Mononuclear cell (primary cell): Measurements from ENCODE around the gene ZNF423. TPM values are rescaled to one million over a fixed set of nuclear protein-coding genes. Genes with fewer than 3 reads are reported as not detected.

Experiments used
- H3K27me3 ChIP-seq: 2 replicates; pipeline ENCODE4 v1.6.0; 2011; ENCODE audit warnings: low read length, control low read depth; ENCODE audit not compliant: insufficient read depth
- H3K4me1 ChIP-seq: 2 replicates; pipeline ENCODE4 v1.5.1; 2011; ENCODE audit warnings: mild to moderate bottlenecking, low read length, control low read depth; ENCODE audit not compliant: insufficient read depth
- H3K4me3 ChIP-seq: 2 replicates; pipeline ENCODE4 v1.5.1; 2011; ENCODE audit warnings: mild to moderate bottlenecking, low read length, moderate library complexity
- H3K9me3 ChIP-seq: 2 replicates; pipeline ENCODE4 v1.5.1; 2011; ENCODE audit warnings: low read depth, mild to moderate bottlenecking, control low read depth, low read length
- total RNA-seq: library from RNA; depleted of rRNA; stranded (reverse); fragments of >200 nt; gene quantifications from one replicate; pipeline ENCODE4 v1.2.3, GENCODE V29; 2012

Gene ZNF423
- total RNA-seq, 1 donor = under 0.01 TPM

- H3K4me3 ChIP-seq = no peak overlapping the region
- no peaks in the 10 kb centered on the region for H3K27me3 ChIP-seq
- H3K9me3 ChIP-seq = no peaks in the 10 kb centered on the region
- H3K4me1 ChIP-seq = no peaks in the 10 kb centered on the region
These were observed 77.5 kb downstream of the ZNF423 start for GRCh38 chr16:49778202-49778930.

GRCh38 chr16:49776734-49777133 is 79.2 kb downstream of the ZNF423 start:
- Histone ChIP-seq H3K9me3 (no peaks in the 10 kb centered on the region), H3K27me3 (no peaks in the 10 kb centered on the region), H3K4me3 (no peak overlapping the region), H3K4me1 (no peaks in the 10 kb centered on the region)

- Histone ChIP-seq H3K4me3 (no peak overlapping the region), H3K27me3 (no peaks in the 10 kb centered on the region), H3K9me3 (no peaks in the 10 kb centered on the region), H3K4me1 (no peaks in the 10 kb centered on the region)
These were observed 79.8 kb downstream of the ZNF423 start for GRCh38 chr16:49776085-49776595.

- H3K4me3 ChIP-seq = no peak overlapping the region
- no peaks in the 10 kb centered on the region for H3K9me3 ChIP-seq
- no peaks in the 10 kb centered on the region for H3K27me3 ChIP-seq
- no peaks in the 10 kb centered on the region for H3K4me1 ChIP-seq
These were observed 80.3 kb downstream of the ZNF423 start for GRCh38 chr16:49775581-49775980.

DNA sequence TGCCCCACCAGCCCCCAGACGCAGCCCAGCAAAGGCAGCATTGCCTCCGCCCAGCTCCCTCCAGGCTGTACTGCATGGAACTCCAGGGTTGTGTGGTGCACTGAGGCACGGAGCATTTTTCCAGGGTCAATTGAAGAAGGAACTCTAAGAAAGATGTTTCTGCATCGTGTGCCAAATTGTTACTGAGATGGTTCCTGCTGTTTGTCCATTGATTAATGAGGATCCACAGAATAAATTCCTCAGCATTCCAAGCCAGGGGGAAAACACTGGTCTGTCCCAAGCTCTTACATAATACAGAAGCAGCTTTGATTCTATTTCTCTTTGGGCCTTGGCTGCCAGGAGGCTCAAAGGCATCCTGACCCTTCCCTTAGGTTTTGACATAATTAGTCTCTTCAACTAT is 80.9 kb downstream of the ZNF423 start:
- H3K4me3 ChIP-seq = no peak overlapping the region
- H3K4me1 ChIP-seq = no peaks in the 10 kb centered on the region
- no peaks in the 10 kb centered on the region for H3K27me3 ChIP-seq
- no peaks in the 10 kb centered on the region for H3K9me3 ChIP-seq

- Histone ChIP-seq H3K27me3 (no peaks in the 10 kb centered on the region), H3K4me3 (no peak overlapping the region), H3K9me3 (no peaks in the 10 kb centered on the region), H3K4me1 (no peaks in the 10 kb centered on the region)
These were observed 82.1 kb downstream of the ZNF423 start for GRCh38 chr16:49773534-49774475.

GRCh38 chr16:49767998-49768397 is 87.9 kb downstream of the ZNF423 start:
- H3K9me3 ChIP-seq = no peaks in the 10 kb centered on the region
- H3K4me3 ChIP-seq = no peak overlapping the region
- H3K27me3 ChIP-seq = no peaks in the 10 kb centered on the region
- no peaks in the 10 kb centered on the region for H3K4me1 ChIP-seq

DNA sequence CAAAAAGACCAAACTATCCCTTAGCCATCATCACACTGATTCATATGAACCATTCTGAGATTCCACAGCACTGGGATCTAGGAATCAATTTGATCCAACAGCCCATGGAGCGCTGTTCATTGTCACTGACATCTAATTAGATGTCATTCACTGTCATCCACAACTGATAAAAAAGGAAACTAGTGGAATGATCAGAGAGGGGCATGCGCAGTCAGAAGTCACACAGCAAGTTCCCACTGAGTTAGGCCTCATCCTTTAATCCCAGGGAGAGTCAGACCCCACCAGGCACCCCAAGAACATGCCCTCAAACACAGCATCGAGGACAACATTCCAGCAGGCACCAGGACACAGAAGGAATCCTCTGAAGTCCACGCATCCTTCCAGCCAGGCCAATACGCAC is 88.5 kb downstream of the ZNF423 start:
- H3K27me3 ChIP-seq = no peaks in the 10 kb centered on the region
- H3K9me3 ChIP-seq = no peaks in the 10 kb centered on the region
- H3K4me3 ChIP-seq = no peak overlapping the region

DNA sequence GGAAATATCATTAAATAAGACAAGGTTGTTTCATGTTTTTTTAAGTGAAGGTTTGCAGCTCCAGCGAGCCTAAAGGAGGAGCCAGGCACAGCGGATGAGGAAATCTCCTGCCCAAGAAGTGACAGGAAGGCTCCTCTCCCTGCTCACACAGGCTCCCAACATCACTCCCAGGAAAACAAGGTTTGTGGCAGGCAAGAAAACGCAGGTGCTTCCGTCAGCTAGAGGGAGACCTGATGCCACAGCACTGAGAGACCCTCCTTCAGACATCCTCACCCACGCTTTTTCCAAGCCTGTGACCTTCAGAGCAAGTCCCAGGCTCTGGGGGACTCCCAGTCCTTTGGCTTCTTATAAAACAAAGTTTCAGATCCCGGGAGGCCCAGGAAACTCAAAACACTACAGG is 89.7 kb downstream of the ZNF423 start:
- Histone ChIP-seq H3K27me3 (no peaks in the 10 kb centered on the region), H3K9me3 (no peaks in the 10 kb centered on the region), H3K4me1 (no peaks in the 10 kb centered on the region), H3K4me3 (no peak overlapping the region)

More for the DNA sequence above, 88.5 kb downstream of the ZNF423 start:
- no peaks in the 10 kb centered on the region for H3K4me1 ChIP-seq

- Histone ChIP-seq H3K9me3 (no peaks in the 10 kb centered on the region), H3K4me1 (no peaks in the 10 kb centered on the region), H3K27me3 (no peaks in the 10 kb centered on the region), H3K4me3 (no peak overlapping the region)
These were observed 92.1 kb downstream of the ZNF423 start for GRCh38 chr16:49763826-49764225.

DNA sequence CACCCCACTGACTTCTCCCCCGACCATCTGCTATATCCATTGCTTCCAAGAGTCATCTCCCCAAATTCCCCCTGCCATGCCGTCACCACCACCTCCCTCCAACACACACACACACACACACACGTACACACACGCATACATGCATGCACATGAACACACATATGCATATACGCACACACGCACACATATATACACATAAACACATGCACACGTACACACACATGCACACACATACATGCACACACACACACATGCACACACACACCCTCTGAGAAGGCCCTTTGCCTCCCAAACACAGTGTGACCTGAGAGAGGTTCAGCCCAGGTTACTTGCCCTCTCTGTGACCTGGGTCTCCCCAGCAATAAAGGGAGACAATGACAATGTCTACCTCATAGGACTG is 95.1 kb downstream of the ZNF423 start:
- Histone ChIP-seq H3K4me3 (no peak overlapping the region), H3K27me3 (no peaks in the 10 kb centered on the region), H3K4me1 (peaks cover under 1% of the 10 kb centered on the region), H3K9me3 (no peaks in the 10 kb centered on the region)

DNA sequence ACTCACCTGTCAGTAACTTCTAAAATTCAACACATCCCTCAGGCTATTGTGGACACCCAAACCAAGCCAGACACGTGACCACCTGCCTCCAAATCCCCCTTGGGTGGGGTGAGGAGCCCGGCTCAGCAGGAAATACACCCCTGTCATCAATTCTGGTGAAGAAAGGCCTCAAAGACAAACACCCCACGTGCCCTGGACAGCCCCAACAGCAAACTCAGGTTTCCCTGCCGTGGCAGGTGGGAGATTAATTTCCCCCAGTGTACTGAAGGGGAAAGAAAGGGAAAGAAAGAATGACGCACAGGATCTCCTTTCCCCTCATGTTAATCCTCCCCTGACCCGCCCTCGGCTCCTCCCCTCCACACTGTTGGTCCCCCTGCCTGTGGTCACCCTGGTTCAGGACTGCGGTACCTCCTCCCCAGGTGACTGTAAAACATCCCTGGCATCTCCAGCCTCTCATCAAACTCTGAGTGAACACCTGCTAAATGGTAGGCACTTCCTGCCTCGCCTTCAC is 98.3 kb downstream of the ZNF423 start:
- no peaks in the 10 kb centered on the region for H3K27me3 ChIP-seq
- H3K9me3 ChIP-seq = no peaks in the 10 kb centered on the region
- no peak overlapping the region for H3K4me3 ChIP-seq
- peaks cover 20% of the 10 kb centered on the region for H3K4me1 ChIP-seq

- Histone ChIP-seq H3K9me3 (no peaks in the 10 kb centered on the region), H3K4me3 (no peak overlapping the region), H3K4me1 (peaks cover 20% of the 10 kb centered on the region), H3K27me3 (no peaks in the 10 kb centered on the region)
These were observed 98.9 kb downstream of the ZNF423 start for GRCh38 chr16:49756775-49757558.

DNA sequence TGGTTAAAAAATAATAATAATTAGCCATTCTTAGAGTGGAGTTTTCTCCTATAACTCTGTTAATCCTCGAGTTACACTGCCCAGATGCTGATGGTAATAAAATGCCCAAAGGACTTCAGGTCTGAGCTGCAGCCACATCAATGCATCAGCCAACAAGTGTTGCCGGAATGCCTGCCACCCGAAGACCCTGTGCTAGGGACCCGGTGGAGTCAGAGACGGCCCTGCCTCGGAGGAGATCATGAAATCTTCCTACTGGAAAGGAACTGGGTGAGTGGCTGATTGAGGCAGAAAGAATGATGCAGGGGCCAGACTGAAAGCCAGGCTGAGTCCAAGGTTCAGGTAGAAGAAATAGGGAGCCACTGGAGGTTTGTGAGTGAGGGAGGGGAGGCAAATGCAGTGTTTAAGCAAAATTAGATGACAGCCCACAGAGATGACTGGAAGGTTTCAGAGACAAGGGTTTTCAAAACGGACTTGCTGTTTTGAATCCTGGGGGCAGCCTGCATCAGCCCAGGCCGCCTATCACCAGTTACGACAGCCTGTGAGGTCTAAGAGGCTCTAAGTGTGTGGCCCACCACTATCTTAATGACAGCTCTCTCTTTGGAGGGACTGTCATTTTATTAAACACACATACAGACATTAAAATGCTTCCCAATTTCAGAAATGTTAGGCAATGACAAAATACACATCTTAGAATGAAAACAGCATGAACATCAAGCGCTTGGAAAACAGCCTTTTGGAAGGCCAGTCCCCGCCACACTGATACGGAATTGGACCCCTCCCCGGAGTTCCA is 100.0 kb downstream of the ZNF423 start:
- Histone ChIP-seq H3K27me3 (no peaks in the 10 kb centered on the region), H3K9me3 (no peaks in the 10 kb centered on the region), H3K4me3 (no peak overlapping the region), H3K4me1 (peaks cover 20% of the 10 kb centered on the region)
